Sciatic nerve (tissue), 1 donor: ENCODE data around the gene MRPL32. TPM values are rescaled to one million over a fixed set of nuclear protein-coding genes. Genes with fewer than 3 reads are reported as not detected.

Experiments used
- total RNA-seq: library from RNA; stranded (reverse); fragmentation: NEBNext Ultra II Directional; extraction: Animal tissue kit (Norgen Biotek cat#: 25700); gene quantifications from one replicate; pipeline ENCODE4 v1.2.1, GENCODE V29; 2021
- donor health status: DM: no; HTN: no; CAD: no.

The MRPL32 gene
- total RNA-seq, 1 donor from 2014 or later, result 45.3 TPM

Other genes with a start within 250 kb of the MRPL32 start
- gene C7orf25, start 20.3 kb upstream of the MRPL32 start, total RNA-seq, result 10.1 TPM
- gene PSMA2, start 202 bp upstream of the MRPL32 start, total RNA-seq, result 48.4 TPM
- gene HECW1, start 180.3 kb downstream of the MRPL32 start, total RNA-seq, result 4.8 TPM